HEK293T (cell line): ENCODE data around the gene EXD2.
"Not testable (repeated sequence)": the region's sequence is repeated elsewhere in the genome, so short reads cannot be mapped to it uniquely, and the experiment has no call there.

ENCODE experiments used
- CTCF ChIA-PET: fragments of 350-600 bp; formaldehyde crosslinking; extraction: SDS; loops from one replicate; lab custom pipeline; 2021; ENCODE audit warnings: antibody characterized with exemption, inconsistent platforms; lab: Yijun Ruan, JAX
- POLR2A ChIA-PET: fragments of 350-600 bp; formaldehyde crosslinking; extraction: SDS; loops from one replicate; lab custom pipeline; 2020; ENCODE audit warnings: antibody characterized with exemption, inconsistent platforms; lab: Yijun Ruan, JAX
- DNase-seq: peaks from one replicate; pipeline ENCODE4 v3.0.0; 2012; ENCODE audit warnings: mixed read lengths; ENCODE audit errors: extremely low spot score
- ARNT ChIP-seq: fragments of 450-650 bp; IDR thresholded peaks from 2 replicates; pipeline ENCODE4 v1.6.1; 2017; ENCODE audit warnings: mild to moderate bottlenecking
- BHLHE40 ChIP-seq: fragments of 450-650 bp; IDR thresholded peaks from 2 replicates; pipeline ENCODE4 v1.6.1; 2016; ENCODE audit warnings: mild to moderate bottlenecking, moderate library complexity, borderline replicate concordance
- CTBP1 ChIP-seq: fragments of 450-650 bp; IDR thresholded peaks from 2 replicates; pipeline ENCODE4 v1.6.1; 2016; ENCODE audit warnings: borderline replicate concordance
- ELF4 ChIP-seq: fragments of 450-650 bp; IDR thresholded peaks from 2 replicates; pipeline ENCODE4 v1.6.1; 2017; ENCODE audit warnings: antibody characterized with exemption
- FOXA1 ChIP-seq: fragments of 450-650 bp; IDR thresholded peaks from 2 replicates; pipeline ENCODE4 v1.6.1; 2016; ENCODE audit warnings: mild to moderate bottlenecking
- FOXK2 ChIP-seq: fragments of 450-650 bp; IDR thresholded peaks from 2 replicates; pipeline ENCODE4 v1.6.1; 2016; ENCODE audit warnings: mild to moderate bottlenecking
- FOXM1 ChIP-seq: fragments of 450-650 bp; IDR thresholded peaks from 2 replicates; pipeline ENCODE4 v1.6.1; 2017; ENCODE audit warnings: mild to moderate bottlenecking, borderline replicate concordance
- HDGF ChIP-seq: fragments of 450-650 bp; IDR thresholded peaks from 2 replicates; pipeline ENCODE4 v1.6.1; 2017; ENCODE audit warnings: antibody characterized with exemption, borderline replicate concordance
- L3MBTL2 ChIP-seq: fragments of 450-650 bp; conservative IDR thresholded peaks from 2 replicates; pipeline ENCODE4 v1.6.1; 2016; ENCODE audit warnings: mild to moderate bottlenecking
- LEF1 ChIP-seq: fragments of 450-650 bp; IDR thresholded peaks from 2 replicates; pipeline ENCODE4 v1.6.1; 2017; ENCODE audit warnings: mild to moderate bottlenecking, borderline replicate concordance
- NFRKB ChIP-seq: fragments of 450-650 bp; IDR thresholded peaks from 2 replicates; pipeline ENCODE4 v1.6.1; 2016; ENCODE audit warnings: mild to moderate bottlenecking, moderate library complexity
- SP1 ChIP-seq: fragments of 450-650 bp; IDR thresholded peaks from 2 replicates; pipeline ENCODE4 v1.6.1; 2017
- SUZ12 ChIP-seq: fragments of 450-650 bp; IDR thresholded peaks from 2 replicates; pipeline ENCODE4 v1.6.1; 2016; ENCODE audit warnings: mild to moderate bottlenecking
- TARDBP ChIP-seq: fragments of 450-650 bp; IDR thresholded peaks from 2 replicates; pipeline ENCODE4 v1.6.1; 2016
- ZNF384 ChIP-seq: fragments of 450-650 bp; IDR thresholded peaks from 2 replicates; pipeline ENCODE4 v1.6.1; 2016
- TF ChIP-seq, protein P1 (sequence below): fragments of 450-650 bp; IDR thresholded peaks from 2 replicates; pipeline ENCODE4 v1.6.1; 2016

EXD2 gene

DNA sequence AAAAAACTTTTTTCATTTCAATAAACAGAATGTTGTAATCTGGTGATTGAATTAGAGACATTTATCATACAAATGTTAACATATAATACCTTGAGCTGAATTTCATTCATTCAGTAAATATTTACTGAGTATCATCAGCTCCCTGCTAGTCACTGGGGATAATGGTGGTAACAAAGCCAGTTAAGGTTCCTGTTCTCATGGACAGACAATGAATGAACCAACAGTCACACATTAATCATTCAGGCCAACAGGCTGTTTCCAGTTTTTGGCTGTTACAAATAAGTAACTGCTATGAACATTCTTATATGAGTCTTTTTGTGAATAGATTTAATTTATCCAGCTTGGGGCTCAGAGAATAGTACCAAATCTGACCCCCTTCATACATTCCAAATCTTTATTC is 13.5 kb downstream of the EXD2 start:
- no peak for TF ChIP-seq HDGF
- no peak for DNase-seq
- ChIA-PET POLR2A (no interaction called here), CTCF (no interaction called here)

DNA sequence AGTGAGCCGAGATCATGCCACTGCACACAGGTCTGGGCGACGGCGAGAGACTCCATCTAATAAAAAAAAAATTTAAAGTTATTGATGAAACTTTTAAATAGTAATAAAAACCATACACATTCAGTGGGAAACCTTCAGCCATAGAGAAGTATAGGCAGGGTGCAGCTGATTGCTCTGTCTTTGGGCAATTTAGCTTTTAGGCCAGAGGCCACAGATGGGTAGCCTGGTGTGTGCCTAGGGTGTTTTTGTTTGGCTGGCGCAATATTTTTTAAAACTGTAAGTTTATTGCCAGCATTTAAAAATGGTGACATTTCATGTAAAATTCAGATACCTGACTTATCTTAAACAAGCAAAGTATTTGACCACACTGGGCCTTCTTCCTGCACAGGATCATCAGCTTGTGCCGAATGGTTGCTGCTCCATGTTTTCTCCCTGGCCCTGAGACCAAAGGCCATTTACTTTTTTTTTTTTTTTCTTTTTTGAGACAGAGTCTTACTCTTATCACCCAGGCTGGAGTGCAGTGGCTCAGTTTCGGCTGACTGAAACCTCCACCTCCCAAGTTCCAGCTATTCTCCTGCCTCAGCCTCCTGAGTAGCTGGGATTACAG is 16.2 kb downstream of the EXD2 start:
- POLR2A ChIA-PET, result no interaction called here
- DNase-seq, result no peak
- no peak for TF ChIP-seq LEF1
- no peak for TF ChIP-seq FOXA1
- no peak for TF ChIP-seq CTBP1
- TF ChIP-seq L3MBTL2, result no peak
- CTCF ChIA-PET, result interaction anchor here (0.6 kb wide), 1 partner anchor 367 kb away, joined by 3 read pairs; the partner anchor contains the start of gene CCDC177

DNA sequence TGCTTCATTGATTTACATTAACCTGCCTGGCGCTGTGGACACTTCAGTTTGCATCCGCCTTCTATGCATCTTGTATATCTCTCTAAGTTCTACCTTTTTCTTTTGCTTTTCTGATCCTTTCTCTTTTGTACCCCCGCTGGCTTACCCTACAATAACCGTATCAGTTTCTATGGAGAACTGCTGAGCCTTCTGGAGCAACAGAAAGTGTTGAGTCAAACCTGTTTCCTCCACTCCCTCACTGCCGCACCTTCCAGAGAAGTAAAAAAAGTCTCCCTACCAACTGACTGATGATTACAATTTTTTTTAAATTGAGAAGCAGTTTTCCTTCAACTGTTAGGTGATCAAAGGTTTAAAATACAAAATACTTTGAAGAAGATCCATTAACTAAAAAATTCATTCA is 17.4 kb downstream of the EXD2 start:
- POLR2A ChIA-PET, result no interaction called here
- DNase-seq, result no peak
- CTCF ChIA-PET, result no interaction called here
- no peak for TF ChIP-seq FOXA1
- no peak for TF ChIP-seq L3MBTL2
- no peak for TF ChIP-seq HDGF
- no peak for TF ChIP-seq CTBP1
- TF ChIP-seq, protein P1, sequence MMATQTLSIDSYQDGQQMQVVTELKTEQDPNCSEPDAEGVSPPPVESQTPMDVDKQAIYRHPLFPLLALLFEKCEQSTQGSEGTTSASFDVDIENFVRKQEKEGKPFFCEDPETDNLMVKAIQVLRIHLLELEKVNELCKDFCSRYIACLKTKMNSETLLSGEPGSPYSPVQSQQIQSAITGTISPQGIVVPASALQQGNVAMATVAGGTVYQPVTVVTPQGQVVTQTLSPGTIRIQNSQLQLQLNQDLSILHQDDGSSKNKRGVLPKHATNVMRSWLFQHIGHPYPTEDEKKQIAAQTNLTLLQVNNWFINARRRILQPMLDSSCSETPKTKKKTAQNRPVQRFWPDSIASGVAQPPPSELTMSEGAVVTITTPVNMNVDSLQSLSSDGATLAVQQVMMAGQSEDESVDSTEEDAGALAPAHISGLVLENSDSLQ, result no peak
- TF ChIP-seq LEF1, result no peak
- no peak for TF ChIP-seq NFRKB

DNA sequence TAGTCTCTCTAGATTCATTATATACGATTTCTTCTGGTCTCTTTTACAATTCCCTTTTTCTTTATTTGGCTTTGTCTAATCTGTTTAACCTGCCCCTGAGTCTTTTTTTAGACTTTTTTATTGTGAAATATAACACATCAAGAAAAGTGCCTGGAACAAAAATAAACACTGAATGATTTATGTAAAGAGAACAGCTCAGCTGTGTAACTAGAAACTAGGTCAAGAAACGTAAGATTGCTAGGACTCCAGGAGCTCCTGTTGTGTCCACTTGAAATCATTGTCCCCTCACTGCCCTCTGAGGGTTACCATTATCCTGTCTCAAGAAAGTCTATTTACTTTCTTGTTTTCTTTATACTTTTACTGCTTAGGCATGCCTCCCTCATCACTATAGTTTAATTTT is 23.1 kb downstream of the EXD2 start:
- DNase-seq, result peak; percentile 42
- CTCF ChIA-PET, result no interaction called here
- POLR2A ChIA-PET, result interaction anchor here (0.9 kb wide), 1 partner anchor 23 kb away, joined by 3 read pairs; the partner anchor contains the start of gene EXD2
- TF ChIP-seq SUZ12 (no peak), LEF1 (no peak), HDGF (no peak), SP1 (no peak), ARNT (no peak), TARDBP (no peak), CTBP1 (no peak; the same call in 1 of the 2 replicates), FOXM1 (no peak), NFRKB (no peak), BHLHE40 (no peak), FOXA1 (no peak), FOXK2 (peak; percentile 42; the same call in 1 of the 2 replicates), ELF4 (no peak), L3MBTL2 (no peak), ZNF384 (peak; percentile 58; the same call in 1 of the 2 replicates)
- TF ChIP-seq, protein P1, result peak; percentile 90

DNA sequence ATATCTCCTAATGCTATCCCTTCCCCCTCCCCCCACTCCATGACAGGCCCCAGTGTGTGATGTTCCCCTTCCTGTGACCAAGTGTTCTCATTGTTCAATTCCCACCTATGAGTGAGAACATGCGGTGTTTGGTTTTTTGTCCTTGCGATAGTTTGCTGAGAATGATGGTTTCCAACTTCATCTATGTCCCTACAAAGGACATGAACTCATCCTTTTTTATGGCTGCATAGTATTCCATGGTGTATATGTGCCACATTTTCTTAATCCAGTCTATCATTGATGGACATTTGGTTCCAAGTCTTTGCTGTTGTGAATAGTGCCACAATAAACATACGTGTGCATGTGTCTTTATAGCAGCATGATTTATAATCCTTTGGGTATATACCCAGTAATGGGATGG is 26.4 kb downstream of the EXD2 start:
- POLR2A ChIA-PET, CTCF ChIA-PET, DNase-seq: not testable (repeated sequence)

DNA sequence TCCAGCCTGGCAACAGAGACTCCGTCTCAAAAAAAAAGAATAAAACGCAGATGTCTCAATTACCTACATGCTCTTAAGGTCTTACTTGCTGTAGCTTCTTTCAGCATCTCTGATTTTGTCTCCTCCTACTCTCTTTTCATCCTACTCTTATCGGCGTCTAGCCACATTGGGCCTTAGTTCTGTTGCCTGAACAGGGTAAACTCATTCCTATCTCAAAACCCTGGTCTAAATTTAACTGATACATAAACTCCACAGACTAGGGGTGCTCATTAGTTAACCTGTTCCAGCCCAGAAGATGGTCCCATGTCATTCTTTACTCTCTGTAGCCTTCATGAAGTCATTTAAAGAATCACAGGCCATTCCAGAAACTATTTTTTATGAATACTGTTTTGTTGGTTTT is 33.6 kb downstream of the EXD2 start:
- DNase-seq, result no peak
- CTCF ChIA-PET, result no interaction called here
- POLR2A ChIA-PET, result no interaction called here
- TF ChIP-seq FOXA1 (no peak), ARNT (no peak), BHLHE40 (no peak), LEF1 (no peak), L3MBTL2 (no peak), NFRKB (no peak), ELF4 (no peak), HDGF (no peak), SUZ12 (no peak), TARDBP (no peak)

DNA sequence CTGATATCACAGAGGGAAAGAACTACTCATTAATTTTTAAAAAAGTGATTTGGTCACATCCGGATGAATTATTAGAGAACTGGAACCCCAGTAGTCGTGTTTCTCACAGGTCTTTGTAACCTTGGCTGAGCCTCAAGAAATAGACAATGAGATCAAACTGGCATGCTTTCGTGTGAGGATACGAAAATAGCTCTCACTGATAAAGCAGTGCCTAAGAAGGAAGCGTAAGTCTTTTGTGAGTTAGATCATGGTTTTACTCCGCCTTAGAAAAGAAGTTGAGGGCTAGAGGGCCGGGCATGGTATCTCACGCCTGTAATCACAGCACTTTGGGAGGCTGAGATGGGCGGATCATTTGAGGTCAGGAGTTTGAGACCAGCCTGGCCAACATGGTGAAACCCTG is 34.9 kb downstream of the EXD2 start:
- CTCF ChIA-PET, result interaction anchor here (1.1 kb wide), 1 partner anchor 97 kb away, joined by 3 read pairs; no protein-coding TSS in a partner anchor
- TF ChIP-seq FOXM1 (no peak), SP1 (no peak), ZNF384 (no peak), NFRKB (no peak), BHLHE40 (no peak), FOXA1 (no peak), FOXK2 (no peak), HDGF (no peak), LEF1 (no peak), TARDBP (no peak), ARNT (no peak), ELF4 (no peak), L3MBTL2 (no peak), SUZ12 (no peak), CTBP1 (no peak)
- TF ChIP-seq, protein P1, result no peak
- no peak for DNase-seq
- POLR2A ChIA-PET, result no interaction called here
